ENCODE measurements around the gene ZDHHC16. TPM values are rescaled to one million over a fixed set of nuclear protein-coding genes. Genes with fewer than 3 reads are reported as not detected.

Gene ZDHHC16
- total and polyA plus RNA-seq, 4 donors, result 18.0 to 27.2 (median 22.9) TPM

- Histone ChIP-seq H3K4me3 (ENCODE audit: low read depth in 1 of 3, low read length in 3 of 3) (no peak overlapping the region), H3K9me3 (ENCODE audit: control insufficient read depth in 4 of 4, low read length in 3 of 4) (no peaks in the 10 kb centered on the region), H3K27me3 (ENCODE audit: control insufficient read depth in 4 of 4, insufficient read depth in 4 of 4, low read length in 3 of 4) (no peaks in the 10 kb centered on the region), H3K27ac (ENCODE audit: low read depth in 1 of 2, low read length in 2 of 2) (no peak overlapping the region), H3K36me3 (ENCODE audit: control insufficient read depth in 4 of 4, insufficient read depth in 3 of 4, low read depth in 1 of 4, low read length in 3 of 4) (peaks cover 3 to 44% (median 40%) of the 10 kb centered on the region in 4 donors), H3K9ac (ENCODE audit: low read depth in 1 of 2, low read length in 2 of 2) (no peak overlapping the region), H3K4me1 (ENCODE audit: control insufficient read depth in 4 of 4, insufficient read depth in 4 of 4, low read length in 3 of 4) (no peaks in the 10 kb centered on the region)
- TF ChIP-seq RAD21 (IDR thresholded peaks at IDR 0.05) (no peak), SP1 (IDR thresholded peaks at IDR 0.05) (no peak), YY1 (IDR thresholded peaks at IDR 0.05) (no peak)
- 96% methylated on average over 6 of the region's 6 CpGs for WGBS
- DNase-seq (ENCODE audit: low spot score), result no peak
Observed at GRCh38 chr10:97435211-97435610, 10.8 kb upstream of the ZDHHC16 start.

- no peak overlapping the region for H3K27ac ChIP-seq (ENCODE audit: low read depth in 1 of 2, low read length in 2 of 2)
- TF ChIP-seq SP1 (IDR thresholded peaks at IDR 0.05) (no peak), YY1 (IDR thresholded peaks at IDR 0.05) (no peak), RXRA (IDR thresholded peaks at IDR 0.05) (no peak), NR2F2 (IDR thresholded peaks at IDR 0.05) (no peak), JUND (IDR thresholded peaks at IDR 0.05) (no peak), FOXA1 (IDR thresholded peaks at IDR 0.05) (no peak), TAF1 (conservative IDR thresholded peaks at IDR 0.05) (no peak), EGR1 (IDR thresholded peaks at IDR 0.05; ENCODE audit: low read depth in 2 of 2) (no peak), HNF4A (conservative IDR thresholded peaks at IDR 0.05) (no peak), ATF3 (IDR thresholded peaks at IDR 0.05) (no peak)
- H3K27me3 ChIP-seq (ENCODE audit: control insufficient read depth in 4 of 4, insufficient read depth in 4 of 4, low read length in 3 of 4), result no peaks in the 10 kb centered on the region
- 95% methylated on average over 1 of the region's 1 CpG for WGBS
- H3K9ac ChIP-seq (ENCODE audit: low read depth in 1 of 2, low read length in 2 of 2), result no peak overlapping the region
- no peak for DNase-seq (ENCODE audit: low spot score)
- peaks cover 3 to 20% (median 7%) of the 10 kb centered on the region in 4 donors for H3K36me3 ChIP-seq (ENCODE audit: control insufficient read depth in 4 of 4, insufficient read depth in 3 of 4, low read depth in 1 of 4, low read length in 3 of 4)
- no peak overlapping the region for H3K4me3 ChIP-seq (ENCODE audit: low read depth in 1 of 3, low read length in 3 of 3)
- peaks cover 6 to 20% (median 14%) of the 10 kb centered on the region in 4 donors for H3K4me1 ChIP-seq (ENCODE audit: control insufficient read depth in 4 of 4, insufficient read depth in 4 of 4, low read length in 3 of 4)
- no peaks in the 10 kb centered on the region for H3K9me3 ChIP-seq (ENCODE audit: control insufficient read depth in 4 of 4, low read length in 3 of 4)
Observed at GRCh38 chr10:97442277-97442676, 3.7 kb upstream of the ZDHHC16 start.

- TF ChIP-seq REST (IDR thresholded peaks at IDR 0.05), result no peak
- TF ChIP-seq YY1 (IDR thresholded peaks at IDR 0.05), result no peak
- no peak for TF ChIP-seq JUND (IDR thresholded peaks at IDR 0.05)
- no peak for TF ChIP-seq FOXA2 (IDR thresholded peaks at IDR 0.05)
- no peak for TF ChIP-seq RXRA (IDR thresholded peaks at IDR 0.05)
- TF ChIP-seq HNF4A (conservative IDR thresholded peaks at IDR 0.05), result no peak
- TF ChIP-seq CTCF (IDR thresholded peaks at IDR 0.05; ENCODE audit: low read depth, low read length, missing input control), result no peak
- TF ChIP-seq FOXA1 (IDR thresholded peaks at IDR 0.05), result no peak
- TF ChIP-seq NR2F2 (IDR thresholded peaks at IDR 0.05), result no peak
- no peak for TF ChIP-seq HNF4G (IDR thresholded peaks at IDR 0.05)
- H3K9me3 ChIP-seq (ENCODE audit: control insufficient read depth in 4 of 4, low read length in 3 of 4), result no peaks in the 10 kb centered on the region
- H3K9ac ChIP-seq (ENCODE audit: low read depth in 1 of 2, low read length in 2 of 2), result no peak overlapping the region
- peaks cover 0 to 12% (median 3%) of the 10 kb centered on the region in 4 donors for H3K36me3 ChIP-seq (ENCODE audit: control insufficient read depth in 4 of 4, insufficient read depth in 3 of 4, low read depth in 1 of 4, low read length in 3 of 4)
- DNase-seq (ENCODE audit: low spot score), result no peak
- H3K27me3 ChIP-seq (ENCODE audit: control insufficient read depth in 4 of 4, insufficient read depth in 4 of 4, low read length in 3 of 4), result no peaks in the 10 kb centered on the region
- WGBS, result 92% methylated on average over 1 of the region's 1 CpG
- no peak overlapping the region for H3K27ac ChIP-seq (ENCODE audit: low read depth in 1 of 2, low read length in 2 of 2)
- H3K4me3 ChIP-seq (ENCODE audit: low read depth in 1 of 3, low read length in 3 of 3), result no peak overlapping the region
- peaks cover 10 to 31% (median 23%) of the 10 kb centered on the region in 4 donors for H3K4me1 ChIP-seq (ENCODE audit: control insufficient read depth in 4 of 4, insufficient read depth in 4 of 4, low read length in 3 of 4)
Observed at GRCh38 chr10:97444212-97444611, 1.8 kb upstream of the ZDHHC16 start.

Measured in liver (tissue), 9 donors.